Measurements from ENCODE around the gene PKNOX2. TPM values are rescaled to one million over a fixed set of nuclear protein-coding genes. Genes with fewer than 3 reads are reported as not detected.
A peak's percentile ranks its signal among the peaks of the same experiment; 100 is the strongest.

PKNOX2 gene
- total RNA-seq, 1 experiment from 2014 or later, result 0.10 TPM

DNA sequence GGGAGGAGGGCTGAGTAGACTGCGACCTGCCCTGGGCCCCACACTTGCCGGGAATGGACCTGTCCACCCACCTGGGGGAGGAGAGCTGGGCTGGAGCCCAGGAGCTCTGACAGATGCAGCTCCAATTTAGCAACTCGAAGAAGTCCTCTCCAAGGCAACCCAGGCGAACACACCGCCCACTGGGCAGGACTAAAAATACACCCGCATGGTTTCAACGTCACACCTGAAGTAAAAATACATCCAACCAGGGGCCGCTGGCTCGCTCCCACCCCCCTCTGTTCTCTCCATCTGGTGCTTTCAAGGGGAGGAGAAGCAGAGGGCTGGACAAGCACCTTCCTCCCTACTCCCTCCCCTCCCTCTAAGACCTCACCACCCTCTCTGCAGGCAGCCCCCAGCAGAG lies 211.6 kb downstream of the PKNOX2 start:
- no peak for DNase-seq (ENCODE audit: low read depth)

GRCh38 chr11:125376856-125377255 lies 212.3 kb downstream of the PKNOX2 start:
- DNase-seq (ENCODE audit: low read depth), result no peak

- no peak for DNase-seq (ENCODE audit: low read depth)
Measured at GRCh38 chr11:125378083-125378482, 213.5 kb downstream of the PKNOX2 start.

DNA sequence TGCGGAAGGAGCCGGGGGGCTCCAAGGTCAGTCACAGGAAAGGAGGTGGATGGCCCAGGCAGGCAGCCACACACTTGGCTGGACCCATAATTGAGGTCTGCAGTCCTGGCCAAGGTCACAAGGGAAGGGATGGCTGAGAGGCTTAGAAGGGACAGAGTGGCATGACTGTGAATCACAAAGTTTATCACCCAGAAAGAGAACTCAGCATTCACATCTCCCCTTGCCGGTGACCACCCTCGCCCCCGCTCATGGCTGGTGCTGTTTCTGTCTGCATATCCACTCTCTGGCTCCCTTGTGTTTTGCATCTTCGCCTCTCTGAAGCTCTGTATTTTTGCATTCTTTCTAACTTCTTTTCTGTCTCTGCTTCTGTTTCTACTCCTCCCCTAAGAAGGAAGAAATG lies 214.0 kb downstream of the PKNOX2 start:
- no peak for DNase-seq (ENCODE audit: low read depth)

DNA sequence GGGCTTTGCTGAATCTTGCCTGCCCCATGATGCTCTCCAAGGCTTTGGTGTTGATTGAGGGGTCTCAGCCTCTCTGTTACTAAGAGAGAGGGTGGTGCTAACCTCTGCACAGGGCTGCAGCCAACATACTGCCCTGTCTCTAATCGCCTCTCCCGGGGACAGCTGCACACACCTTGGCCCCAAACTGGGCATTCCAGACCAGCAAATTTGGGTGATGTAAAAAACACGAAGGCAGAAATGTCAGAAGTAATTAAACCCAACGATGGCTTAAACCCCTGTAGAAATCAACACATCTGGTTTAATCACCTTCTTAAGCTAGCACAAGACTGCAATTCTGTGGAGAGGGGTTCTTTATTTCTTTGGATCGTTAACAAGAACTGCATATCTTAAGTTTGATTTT lies 215.0 kb downstream of the PKNOX2 start:
- DNase-seq (ENCODE audit: low read depth), result no peak

- DNase-seq (ENCODE audit: low read depth), result no peak
Measured at GRCh38 chr11:125379981-125380380, 215.4 kb downstream of the PKNOX2 start.

- no peak for DNase-seq (ENCODE audit: low read depth)
Measured at GRCh38 chr11:125380756-125381445, 216.3 kb downstream of the PKNOX2 start.

GRCh38 chr11:125381499-125382044 lies 217.0 kb downstream of the PKNOX2 start:
- DNase-seq (ENCODE audit: low read depth), result no peak

DNA sequence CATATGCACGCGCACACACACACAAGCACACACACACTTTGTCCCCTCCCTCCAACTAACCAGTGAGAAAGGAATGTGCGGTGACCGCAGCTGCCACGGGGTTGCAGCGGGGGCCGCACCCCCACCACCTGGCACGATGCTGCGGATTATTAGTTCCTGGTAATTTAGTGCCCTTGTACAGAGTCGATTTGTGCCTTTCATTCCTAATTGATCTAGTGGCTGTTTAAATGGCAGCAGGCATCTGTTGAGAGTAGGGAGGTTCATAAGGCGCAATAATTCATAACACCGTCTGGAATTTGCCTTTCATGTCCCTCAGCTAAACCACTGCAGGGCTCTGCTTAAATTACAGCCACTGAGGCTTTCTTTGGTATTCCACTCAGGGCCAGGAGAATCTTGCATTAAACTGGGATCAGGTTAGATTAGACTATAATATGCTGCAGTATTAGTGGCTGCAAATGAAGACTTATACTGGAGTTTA lies 217.8 kb downstream of the PKNOX2 start:
- DNase-seq (ENCODE audit: low read depth), result no peak

DNA sequence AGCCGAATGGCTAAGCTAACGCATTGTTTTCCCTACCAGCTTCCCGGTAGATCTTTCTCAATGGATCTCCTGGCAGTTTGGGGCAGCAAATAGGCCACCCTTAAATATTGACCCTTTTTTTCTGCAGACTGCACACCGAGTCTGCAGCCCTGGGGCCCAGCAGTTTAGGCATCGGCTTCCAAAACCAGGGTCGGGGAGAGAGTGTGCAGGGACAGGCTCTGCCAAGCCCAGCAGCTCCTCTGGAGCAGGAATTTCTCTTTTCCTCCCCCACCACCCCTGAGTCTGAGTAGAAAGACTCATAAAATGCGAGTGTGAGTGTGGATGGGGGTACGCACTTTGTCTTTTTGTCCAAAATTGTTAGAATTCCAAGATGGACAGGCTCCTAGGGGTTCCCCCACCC lies 218.3 kb downstream of the PKNOX2 start:
- DNase-seq (ENCODE audit: low read depth), result no peak

- DNase-seq (ENCODE audit: low read depth), result no peak
Measured at GRCh38 chr11:125384825-125385224, 220.3 kb downstream of the PKNOX2 start.

DNA sequence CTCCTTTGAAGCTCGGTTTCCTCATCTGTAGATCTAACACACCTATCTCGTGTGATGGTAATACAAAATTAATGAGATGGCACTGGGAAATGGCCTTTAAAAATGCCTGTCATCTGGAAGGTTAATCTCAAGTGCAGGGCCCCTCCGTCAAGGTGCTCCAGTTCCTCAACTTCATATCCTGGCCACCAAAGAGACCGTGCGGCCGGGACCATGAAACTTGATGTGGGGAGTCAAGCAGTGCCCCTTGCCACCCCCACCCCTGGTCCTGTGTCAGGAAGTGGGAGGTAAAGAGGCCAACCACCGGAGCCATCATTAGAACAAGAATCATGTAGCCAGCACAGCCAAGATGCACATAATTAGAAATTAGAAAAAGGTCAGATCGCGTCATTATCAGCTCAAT lies 223.3 kb downstream of the PKNOX2 start:
- no peak for DNase-seq (ENCODE audit: low read depth)

DNA sequence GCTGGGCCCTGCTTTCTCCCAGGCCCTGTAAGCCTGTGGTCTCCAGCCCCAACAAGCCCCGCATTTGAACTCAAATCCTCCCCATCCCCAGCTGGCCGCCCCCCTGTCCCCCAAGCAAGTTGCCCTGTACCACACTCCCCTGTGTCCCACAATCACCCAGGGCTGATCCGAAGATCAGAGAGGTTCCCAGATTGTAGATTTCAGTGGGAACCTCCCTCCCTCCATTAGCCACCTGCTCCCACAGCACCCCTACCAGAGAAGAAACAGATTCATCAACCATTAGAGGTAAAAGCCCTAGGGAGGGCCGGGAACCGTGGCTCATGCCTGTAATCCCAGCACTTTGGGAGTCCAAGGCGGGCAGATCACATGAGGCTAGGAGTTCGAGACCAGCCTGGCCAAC lies 224.1 kb downstream of the PKNOX2 start:
- no peak for DNase-seq (ENCODE audit: low read depth)

GRCh38 chr11:125389339-125390166 lies 225.0 kb downstream of the PKNOX2 start:
- DNase-seq (ENCODE audit: low read depth), result no peak

DNA sequence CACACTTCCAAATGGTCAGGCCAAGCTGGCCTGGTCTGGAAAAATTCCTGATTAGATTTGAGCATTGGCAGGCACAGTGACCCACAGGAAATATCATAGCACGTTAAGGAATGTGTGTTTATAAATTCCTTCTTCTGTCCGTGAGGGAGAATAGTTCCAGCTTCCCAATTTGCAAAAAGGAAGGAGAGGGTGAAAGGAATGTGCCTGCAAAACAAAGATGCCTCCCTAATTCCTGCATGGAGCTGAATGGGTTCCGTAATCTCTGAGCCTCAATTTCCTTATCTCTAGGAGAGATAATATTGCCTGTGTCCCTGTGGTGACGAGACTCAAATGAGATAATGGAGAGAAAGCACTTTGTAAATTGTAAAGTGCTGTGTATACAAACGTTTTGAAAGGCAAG lies 226.4 kb downstream of the PKNOX2 start:
- peak; percentile 9 for DNase-seq (ENCODE audit: low read depth)

- no peak for DNase-seq (ENCODE audit: low read depth)
Measured at GRCh38 chr11:125393331-125393730, 228.8 kb downstream of the PKNOX2 start.

DNA sequence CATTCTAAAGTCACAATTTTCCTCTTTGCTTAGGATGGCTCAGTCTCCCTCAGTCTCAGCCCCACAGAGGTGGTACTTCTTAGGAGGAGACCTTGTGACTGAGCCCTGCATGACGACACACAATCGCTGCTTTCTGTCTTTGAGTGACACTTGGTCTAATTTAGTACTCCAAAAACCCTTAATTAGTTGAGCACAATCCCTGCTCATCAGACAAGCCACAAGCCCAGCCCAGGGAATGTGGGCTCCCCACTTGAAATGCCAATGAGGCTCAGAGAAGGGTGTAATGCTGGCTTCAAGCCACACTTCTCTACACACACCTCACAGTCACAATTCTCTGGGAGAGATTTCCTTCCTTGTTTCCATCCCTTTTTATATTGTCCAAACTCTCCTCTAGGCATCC lies 229.7 kb downstream of the PKNOX2 start:
- DNase-seq (ENCODE audit: low read depth), result no peak

DNA sequence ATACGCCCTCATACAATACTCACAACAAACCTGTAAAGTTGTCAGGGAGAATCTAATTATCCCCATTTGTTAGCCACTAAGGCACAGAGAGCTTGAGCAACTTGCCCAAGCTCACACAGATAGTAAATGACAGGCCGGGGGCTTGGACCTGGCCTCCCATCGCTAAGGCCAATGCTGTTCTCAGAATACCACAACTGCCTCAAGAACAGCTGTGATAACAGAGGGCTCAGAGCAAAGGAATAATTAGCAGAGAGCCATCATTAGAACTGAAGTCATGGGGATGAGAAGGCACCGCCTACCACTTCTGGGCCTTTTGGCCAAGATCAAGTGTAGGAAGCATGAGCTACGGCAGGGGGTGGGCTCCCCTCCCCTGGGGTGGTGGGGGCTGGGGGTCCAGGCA lies 232.9 kb downstream of the PKNOX2 start:
- no peak for DNase-seq (ENCODE audit: low read depth)

DNA sequence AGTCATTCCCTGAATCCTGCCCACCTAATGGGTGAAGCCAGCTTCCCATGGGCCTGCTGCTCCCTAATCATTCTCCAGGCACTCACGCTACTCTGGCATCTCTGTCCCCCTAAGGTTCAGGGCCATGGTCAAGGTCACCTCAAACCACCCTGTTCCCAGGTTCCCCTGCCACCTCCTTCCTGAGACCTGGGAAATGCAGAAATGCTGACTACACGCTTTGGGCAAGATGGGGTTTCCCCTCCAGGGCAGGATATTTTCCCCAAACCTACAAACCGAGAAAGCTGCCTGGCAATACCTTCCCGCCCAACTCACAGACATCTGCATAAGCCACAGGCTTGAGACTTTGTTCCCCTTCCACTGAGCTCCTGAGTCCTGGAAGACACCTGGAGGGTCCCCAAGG lies 233.9 kb downstream of the PKNOX2 start:
- DNase-seq (ENCODE audit: low read depth), result no peak

DNA sequence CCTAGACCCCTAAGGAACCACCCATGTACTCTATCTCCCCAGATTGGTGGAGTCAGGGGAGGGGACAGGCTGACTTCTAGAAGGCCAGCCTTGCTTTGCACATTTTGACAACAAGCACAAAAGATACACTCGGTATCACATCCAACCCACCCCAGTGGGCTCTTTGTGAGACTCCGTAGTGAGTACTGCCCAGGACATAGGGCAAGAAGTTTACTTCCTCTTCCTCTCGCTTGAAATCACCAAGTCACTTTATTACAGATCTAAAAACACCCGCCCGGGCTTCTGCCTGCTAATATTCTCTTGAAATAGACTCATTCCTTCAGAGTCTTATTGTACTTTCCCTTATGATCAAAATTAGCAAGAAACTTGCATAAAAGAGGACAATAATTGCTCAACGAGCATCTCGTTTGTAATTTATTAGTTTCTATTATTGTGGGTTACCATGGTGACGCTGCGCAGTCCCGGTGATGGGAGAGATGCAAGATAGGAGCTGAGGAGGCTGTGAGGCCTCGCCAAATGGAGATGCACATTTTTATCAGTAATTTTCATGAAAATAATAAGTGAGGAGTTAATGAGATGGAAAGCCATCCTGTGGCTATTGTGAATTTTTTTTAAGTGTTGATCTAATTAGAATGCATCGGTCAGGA lies 234.6 kb downstream of the PKNOX2 start:
- no peak for DNase-seq (ENCODE audit: low read depth)

- DNase-seq (ENCODE audit: low read depth), result no peak
Measured at GRCh38 chr11:125399945-125400344, 235.4 kb downstream of the PKNOX2 start.

- no peak for DNase-seq (ENCODE audit: low read depth)
Measured at GRCh38 chr11:125401235-125401634, 236.7 kb downstream of the PKNOX2 start.

All from HT1080 (cell line).